Superior temporal gyrus (tissue), 1 donor: ENCODE measurements around the gene ST8SIA6.
"Not testable (repeated sequence)": the region's sequence is repeated elsewhere in the genome, so short reads cannot be mapped to it uniquely, and the experiment has no call there.

Experiments used
- DNase-seq: peaks from one replicate; pipeline ENCODE4 v3.0.0-alpha.2; 2016; ENCODE audit errors: extremely low spot score

Gene ST8SIA6

GRCh38 chr10:17454161-17455014 is at the start of gene ST8SIA6:
Gene ST8SIA6 (minus strand): TSS chr10:17454595. CDS start chr10:17454255, 340 bp downstream.
- no peak for DNase-seq

- no peak for DNase-seq
Measured at GRCh38 chr10:17503795-17504194, 49.4 kb upstream of the ST8SIA6 start.

- peak; percentile 16 for DNase-seq
Measured at GRCh38 chr10:17502814-17503213, 48.4 kb upstream of the ST8SIA6 start.

- DNase-seq, result not testable (repeated sequence)
Measured at GRCh38 chr10:17499014-17499413, 44.6 kb upstream of the ST8SIA6 start.

GRCh38 chr10:17497446-17498030 is 43.1 kb upstream of the ST8SIA6 start:
- no peak for DNase-seq

- DNase-seq, result no peak
Measured at GRCh38 chr10:17494626-17495260, 40.3 kb upstream of the ST8SIA6 start.

GRCh38 chr10:17488848-17489247 is 34.5 kb upstream of the ST8SIA6 start:
- no peak for DNase-seq

- DNase-seq, result no peak
Measured at GRCh38 chr10:17483079-17483478, 28.7 kb upstream of the ST8SIA6 start.

GRCh38 chr10:17479822-17480221 is 25.4 kb upstream of the ST8SIA6 start:
- no peak for DNase-seq

GRCh38 chr10:17479015-17479615 is 24.7 kb upstream of the ST8SIA6 start:
- no peak for DNase-seq

GRCh38 chr10:17476073-17476472 is 21.7 kb upstream of the ST8SIA6 start:
- no peak for DNase-seq

GRCh38 chr10:17475661-17476060 is 21.3 kb upstream of the ST8SIA6 start:
- no peak for DNase-seq

- no peak for DNase-seq
Measured at GRCh38 chr10:17474595-17475323, 20.4 kb upstream of the ST8SIA6 start.

GRCh38 chr10:17473228-17473950 is 19.0 kb upstream of the ST8SIA6 start:
- no peak for DNase-seq

- DNase-seq, result no peak
Measured at GRCh38 chr10:17472481-17473227, 18.3 kb upstream of the ST8SIA6 start.

GRCh38 chr10:17470246-17470645 is 15.9 kb upstream of the ST8SIA6 start:
- DNase-seq, result no peak

GRCh38 chr10:17465328-17466125 is 11.1 kb upstream of the ST8SIA6 start:
- DNase-seq, result no peak

- DNase-seq, result no peak
Measured at GRCh38 chr10:17464545-17464944, 10.2 kb upstream of the ST8SIA6 start.

GRCh38 chr10:17460756-17461155 is 6.4 kb upstream of the ST8SIA6 start:
- no peak for DNase-seq
